ENCODE measurements around the gene PRKCH.

The PRKCH gene

DNA sequence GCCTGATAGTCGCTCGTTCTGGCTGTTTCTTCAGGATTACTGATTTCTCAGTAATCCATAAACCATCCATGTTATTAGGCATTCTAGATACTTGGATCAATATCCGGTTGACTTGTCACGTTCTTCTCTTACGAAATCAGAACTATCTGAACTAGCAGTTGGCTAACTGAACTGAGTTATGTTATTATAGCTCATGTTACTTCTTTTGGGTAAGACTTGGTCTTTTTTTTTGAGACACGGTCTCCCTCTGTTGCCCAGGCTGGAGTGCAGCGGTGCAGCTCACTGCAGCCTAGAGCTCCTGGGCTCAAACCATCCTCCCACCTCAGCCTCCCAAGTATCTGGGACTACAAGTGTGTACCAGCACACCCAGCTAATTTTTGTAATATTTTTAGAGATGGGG is 178.6 kb downstream of the PRKCH start:
- no peak for DNase-seq

DNA sequence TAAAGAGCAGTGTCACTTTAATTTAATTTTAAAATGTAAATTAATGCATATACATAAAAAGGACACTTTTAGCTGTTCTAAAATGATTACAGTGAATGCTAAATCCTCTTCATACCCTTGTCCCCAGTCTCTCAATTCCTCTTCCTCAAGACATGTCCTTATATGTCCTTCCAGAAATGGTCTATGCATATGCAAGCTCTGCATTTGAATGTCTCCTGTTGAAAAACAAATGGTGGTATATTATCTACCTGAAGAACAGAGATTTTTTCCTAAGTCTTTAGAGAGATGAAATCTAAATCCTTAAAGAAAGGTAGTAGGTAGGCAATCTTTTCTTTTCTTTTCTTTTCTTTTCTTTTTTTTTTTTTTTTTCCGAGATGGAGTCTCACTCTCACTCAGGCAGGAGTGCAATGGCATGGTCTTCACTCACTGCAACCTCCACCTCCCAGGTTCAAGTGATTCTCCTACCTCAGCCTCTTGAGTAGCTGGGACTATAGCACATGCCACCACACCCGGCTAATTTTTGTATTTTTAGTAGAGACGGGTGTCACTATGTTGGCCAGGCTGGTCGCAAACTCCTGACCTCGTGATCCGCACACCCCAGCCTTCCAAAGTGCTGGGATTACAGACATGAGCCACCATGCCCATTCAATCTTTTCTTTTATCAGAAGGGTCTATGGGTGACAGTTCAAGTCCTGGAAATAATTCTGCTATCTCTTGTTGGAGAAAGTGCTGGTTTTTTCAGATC is 180.5 kb downstream of the PRKCH start:
- DNase-seq = no peak

DNA sequence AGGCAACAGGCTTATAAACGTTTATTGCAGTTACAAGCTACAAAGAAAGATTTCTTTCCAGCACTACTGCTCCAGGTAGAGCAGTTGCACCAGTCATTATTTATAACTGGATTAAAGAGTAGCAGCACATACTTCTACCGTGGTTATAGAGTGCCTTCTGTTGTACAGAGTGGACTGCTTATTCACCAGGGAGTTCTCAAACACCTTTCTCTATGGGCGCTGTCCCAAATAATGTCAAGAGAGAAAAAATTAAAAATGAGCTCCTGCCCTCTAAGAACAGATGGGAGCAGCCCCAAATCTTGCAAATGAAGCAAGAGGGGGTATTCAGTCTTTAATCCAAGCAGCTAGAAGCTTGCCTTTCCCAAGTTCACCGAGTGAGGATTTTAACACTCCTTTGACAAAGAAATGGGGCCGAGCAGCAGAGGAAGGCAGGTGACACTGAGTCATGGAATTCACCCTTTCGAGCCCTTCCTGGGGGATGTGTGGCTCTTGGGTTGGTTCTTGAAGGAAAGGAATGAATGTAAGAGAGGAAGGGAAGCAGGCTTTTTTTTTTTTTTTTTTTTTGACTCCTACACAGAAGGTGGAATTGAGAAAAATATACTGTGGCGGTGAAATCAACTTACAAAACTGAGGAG is 181.2 kb downstream of the PRKCH start:
- DNase-seq = no peak

DNA sequence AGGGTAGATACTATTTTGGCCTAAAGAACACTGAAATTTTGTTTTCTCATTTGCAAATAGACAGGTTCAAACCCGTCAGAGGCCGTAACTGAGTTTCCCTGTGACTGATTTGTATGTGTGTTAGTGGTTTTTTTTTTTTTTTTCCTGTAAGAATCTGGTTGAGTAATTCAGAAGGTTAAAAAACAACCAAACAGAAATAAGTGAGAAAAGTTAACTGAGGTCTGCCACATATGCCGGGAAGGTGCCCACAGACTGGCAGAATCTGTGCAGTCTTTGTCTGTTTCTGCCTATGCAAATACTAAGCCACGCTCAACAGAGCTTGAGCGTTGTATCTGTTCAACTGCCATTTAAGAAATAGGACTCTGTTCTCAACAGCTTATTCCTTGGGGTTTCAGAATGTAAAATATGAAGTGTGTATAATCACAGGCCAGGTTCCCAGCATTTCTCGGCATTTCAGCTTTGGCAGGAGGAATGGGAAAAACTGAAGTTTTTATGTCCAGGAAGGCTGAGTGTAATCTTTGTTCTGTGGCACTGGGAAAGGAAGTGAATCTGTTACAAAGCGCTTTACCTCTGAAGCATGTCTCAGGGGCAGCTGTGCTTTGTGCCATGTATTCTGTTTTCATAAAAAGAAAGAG is 181.9 kb downstream of the PRKCH start:
- DNase-seq = no peak

DNA sequence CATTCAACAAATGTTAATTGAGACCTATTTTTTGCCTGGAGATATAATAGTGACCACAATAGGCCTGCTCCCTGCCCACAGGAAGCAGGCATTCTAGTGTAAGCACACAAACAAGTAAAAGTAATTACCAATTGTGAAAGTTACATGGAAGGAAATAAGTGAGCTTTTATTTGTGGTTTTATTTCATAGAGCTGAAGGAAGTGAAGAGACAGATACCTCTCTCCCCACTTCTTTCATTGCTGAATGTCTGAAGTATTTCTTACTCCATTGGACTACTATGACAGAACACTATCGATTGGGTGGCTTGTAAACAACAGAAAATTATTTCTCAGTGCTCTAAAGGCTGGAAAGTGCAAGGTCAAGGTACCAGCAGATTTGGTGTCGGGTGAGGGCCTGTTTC is 183.5 kb downstream of the PRKCH start:
- no peak for DNase-seq

DNA sequence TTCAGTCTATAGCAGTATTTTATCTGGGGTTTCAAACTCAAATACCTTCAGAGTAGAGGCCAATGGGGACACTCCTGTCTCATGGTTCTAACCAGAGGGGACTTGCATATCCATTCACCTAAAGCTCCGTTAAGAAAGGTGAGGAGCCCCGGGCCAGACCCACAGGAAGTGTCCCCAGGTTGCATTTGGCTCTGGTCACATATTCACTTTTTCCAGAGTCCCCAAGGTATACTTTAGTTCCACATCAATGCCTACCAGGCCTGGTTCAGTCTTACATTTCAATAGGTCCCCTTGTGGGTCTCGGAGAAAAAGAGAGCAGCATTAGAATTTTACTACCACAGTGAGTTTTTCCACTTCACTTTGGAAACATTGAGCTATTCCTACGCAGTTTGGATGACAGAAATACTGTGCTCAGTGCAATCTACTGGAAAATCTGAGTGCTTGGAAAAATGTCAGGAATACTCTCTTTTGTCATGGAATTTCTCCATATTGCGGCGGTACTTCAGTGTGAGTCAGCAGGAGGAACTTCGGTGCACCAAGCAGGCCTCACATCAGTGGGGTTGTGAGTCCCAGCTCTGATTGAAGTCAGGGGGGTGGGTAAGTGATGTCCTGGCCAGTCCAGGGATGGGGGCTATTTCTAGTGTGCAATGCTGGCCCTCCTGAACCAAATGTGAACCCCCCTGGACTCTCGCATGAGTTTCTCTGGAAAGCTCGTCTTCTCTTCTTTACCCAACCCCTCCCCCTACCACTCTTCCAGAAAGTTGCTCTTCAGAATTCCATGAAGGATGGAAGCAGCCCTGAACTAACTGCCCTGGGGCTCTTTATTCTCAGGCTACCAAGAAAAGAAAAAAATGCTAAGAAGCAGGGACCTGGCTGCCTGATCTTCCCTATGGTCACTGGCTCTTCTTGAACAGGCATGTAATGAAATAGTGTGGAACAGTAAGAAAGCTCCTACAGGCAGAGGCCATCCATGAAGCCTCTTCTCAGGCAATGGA is 184.7 kb downstream of the PRKCH start:
- no peak for DNase-seq

DNA sequence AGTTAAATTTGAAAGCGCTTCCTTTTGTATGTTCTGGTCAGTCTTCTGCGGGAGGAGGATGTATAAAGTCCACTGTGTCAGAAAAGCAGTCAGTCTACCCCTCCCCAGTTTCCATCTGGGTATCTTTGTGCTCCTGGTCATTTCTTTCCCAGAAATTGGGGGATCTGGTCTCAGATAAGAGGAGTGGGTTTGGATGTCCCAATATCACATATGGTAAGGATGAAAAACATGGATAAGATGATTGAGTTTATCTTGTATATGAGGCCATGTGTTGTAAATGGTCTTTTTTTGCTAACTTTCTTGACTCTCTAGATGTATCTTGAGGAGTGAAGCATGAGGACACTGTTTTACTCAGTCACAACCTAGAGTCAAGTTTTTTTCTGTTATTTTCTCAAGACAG is 187.1 kb downstream of the PRKCH start:
- DNase-seq = no peak

DNA sequence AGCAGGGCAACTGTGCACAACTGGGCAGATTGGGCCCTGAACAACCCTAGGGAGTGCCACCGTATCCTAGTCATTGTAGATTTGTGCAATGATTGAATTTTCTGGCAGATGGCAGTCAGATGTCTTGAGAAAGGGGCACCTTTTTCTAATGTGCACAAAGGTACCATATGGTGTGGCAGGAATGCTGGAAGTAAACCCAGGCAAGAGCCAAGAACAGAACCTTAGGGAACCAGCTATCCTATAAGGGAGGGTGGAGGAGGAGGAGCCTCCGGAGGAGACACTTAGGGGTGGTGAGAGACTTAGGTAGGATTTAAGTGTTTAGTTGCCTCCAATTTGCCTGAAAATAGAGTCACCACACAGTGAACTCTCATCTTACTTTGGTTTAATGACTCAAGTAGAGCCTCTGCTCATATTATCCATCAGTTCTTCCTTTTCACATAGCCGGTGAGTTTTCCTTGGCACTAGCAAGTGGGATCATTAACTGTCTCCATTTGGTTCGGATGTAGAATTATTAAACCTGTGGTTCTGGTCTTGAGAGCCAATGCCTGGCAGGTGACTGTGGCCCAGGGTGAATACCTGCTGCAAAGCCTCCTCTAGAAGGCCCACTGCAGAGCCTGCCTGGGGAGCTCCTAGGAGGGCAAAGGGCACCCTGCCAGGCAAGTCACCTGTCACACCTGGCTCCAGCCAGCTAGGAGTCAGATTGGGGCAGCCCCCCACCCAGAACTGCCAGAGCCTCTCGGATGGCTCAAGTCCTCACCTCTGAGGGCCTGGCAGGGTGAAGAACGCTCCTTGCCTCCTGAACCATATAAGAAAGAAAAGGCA is 189.6 kb downstream of the PRKCH start:
- no peak for DNase-seq

DNA sequence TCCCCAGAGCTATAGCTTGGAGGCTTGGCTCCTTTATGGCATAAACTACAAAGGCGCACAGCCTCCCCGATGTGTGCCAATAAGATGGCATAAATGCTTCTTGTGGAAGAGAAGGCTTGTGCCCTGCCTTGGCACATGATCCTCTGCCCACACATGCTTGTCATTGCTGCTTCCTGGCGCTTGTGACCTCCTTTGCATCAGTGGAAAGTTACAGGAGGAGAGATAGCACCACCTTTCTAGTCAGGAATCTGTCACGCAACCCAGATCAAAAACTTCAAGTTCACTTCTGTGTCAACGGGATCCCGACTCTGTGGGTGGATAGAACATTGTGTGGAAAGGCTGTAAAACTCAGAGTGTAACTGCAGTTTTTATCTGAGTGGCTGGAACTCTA is 190.2 kb downstream of the PRKCH start:
- DNase-seq = no peak

DNA sequence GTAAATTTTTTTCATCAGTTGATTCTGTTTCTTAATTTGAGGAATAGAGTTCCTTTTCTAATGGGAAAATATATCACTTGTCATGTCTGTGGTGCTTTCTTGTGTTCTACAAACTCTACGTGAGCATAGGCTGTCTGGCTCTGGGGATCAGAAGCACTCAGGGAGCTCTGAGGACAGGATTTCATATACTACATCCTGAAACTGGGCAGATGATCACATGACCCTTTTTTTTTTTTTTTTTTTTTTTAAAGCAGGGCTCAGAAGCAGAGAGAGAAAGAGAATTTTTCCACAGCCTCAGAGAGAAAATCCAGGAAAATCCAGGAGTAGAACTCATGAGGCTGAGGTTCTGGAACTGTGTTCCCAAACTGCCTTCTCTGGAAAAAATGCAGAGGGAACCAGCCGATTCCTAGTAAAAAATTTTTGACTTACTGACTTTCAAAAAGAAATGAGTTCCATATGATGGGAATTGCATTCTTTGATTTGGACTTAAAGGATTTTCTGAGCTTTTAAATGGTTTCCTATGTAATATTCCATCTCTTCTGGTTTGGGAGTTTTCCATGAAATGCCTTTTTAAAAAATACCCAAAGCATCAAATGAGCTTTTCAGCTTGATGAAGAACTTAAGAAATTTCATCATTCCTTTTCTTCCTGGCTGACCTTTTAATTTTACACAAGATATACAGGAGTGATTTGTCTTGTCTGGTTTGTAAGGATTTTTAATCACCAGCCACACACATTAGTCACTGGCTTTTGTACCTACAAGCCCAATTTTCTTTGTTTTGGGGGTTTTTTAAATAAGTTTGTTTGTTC is 190.9 kb downstream of the PRKCH start:
- no peak for DNase-seq

DNA sequence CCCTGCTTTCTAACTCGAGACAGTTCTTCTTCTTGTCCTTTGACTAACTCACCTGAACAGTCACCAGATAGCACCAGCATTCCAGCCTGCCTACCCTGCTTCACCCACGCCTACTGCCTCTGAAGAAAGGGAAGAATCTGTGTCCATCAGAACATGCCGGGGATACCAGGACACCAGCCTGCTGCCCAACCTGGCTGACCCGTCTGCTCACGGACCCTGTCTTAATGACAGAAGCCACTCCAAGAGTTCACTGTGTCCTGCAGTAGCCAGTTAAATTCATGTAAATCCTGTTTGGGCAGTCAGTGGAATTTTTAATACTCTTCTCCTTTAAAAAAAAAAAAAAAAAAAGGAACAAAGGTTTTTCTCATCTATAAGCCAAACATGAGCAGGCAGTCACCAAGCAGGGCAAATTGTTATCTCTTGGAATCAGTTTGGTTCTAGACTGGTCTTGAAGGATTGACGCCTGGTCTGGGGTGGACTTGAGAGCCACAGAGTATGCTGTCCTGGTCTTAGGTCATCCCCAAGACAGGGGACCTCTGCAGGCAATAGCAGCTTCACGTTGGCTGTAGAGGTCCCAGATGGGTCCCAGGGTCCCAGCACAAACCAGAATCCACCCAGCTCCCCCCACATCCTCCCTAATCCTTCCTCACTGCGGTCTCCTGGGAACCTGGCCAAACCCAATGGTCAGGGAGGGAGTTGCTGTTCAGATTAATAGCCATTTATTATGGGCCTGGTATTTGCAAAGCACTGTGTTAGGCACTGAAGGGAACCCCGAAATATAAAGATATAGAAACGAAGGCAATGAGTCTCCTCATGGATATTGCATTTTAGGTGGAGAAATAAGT is 192.8 kb downstream of the PRKCH start:
- no peak for DNase-seq

DNA sequence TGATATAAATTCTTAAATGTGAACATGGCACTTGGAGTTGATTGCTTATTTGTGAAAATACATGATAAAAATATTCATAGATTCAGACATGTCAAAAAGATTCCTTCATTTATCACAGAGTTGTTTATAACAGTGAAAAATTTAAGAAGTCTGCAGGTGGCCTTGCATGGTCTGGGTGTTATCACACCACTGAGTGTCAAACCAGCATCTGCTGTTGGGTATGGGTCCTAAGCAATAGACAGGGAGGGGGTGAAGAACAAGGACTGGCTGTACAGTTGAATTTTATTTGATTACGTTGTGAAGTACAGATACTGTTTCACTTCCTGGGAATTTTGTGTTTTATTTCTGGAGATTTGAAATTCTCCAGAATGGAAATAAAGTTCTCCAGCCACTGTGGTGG is 193.5 kb downstream of the PRKCH start:
- DNase-seq = no peak

DNA sequence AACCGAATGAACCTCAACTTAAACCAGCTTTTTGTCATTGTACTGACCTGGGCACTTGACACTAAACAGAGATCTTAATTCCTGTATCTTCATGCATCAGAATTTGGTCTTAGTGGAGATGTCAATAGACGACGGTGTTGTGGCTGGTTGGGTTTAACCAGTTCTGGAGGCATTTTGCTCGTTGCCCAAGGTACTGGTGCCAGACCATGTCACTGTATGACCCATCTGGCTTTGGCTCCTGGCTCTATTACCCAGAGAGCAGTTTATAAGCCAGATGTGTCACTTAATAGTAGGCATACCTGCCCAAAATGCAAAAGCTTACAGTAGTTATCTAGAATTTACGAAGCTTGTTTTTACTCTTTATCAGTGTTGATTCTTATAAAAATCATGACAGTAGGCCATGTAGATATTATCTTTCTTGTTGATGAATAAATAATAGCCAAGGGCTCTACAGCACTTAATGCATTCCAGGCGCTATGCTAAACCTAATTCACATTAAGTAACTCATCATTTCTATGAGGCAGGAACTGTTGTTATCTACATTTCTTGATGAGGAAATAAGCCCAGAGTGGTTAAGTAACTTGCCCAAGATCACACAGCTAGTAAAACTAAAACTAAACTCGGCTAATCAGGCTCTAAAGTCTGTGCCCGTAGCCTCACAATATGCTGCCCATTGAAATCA is 194.2 kb downstream of the PRKCH start:
- DNase-seq = no peak

DNA sequence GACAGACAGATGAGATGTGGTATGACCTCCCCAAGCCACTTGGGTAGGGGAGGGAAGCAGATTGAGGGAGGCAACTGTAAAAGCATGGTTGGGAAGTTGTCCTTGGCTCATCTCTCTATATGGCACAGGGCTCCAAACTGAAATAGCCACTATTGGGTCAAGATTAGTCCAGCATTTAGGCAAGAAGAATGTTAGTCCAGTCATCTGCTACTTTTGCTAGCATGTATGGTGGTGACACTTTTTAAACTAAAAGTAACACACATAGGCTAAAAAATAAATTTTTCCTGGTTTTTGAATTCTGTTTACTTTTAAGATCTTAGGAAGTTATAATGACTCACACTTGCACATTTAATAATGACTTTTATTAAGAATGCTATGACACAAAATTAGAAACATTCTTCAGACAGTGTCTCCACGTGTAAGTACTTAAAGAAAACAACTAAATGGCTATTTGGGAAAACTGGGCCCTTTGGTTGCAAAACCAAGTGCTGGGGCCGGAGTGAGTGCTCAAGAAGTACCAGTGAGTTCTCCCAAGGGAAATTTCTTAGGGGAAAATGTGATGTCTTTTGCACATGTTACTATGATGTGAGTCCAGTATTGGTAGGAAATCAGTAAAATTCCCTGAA is 194.9 kb downstream of the PRKCH start:
- no peak for DNase-seq

DNA sequence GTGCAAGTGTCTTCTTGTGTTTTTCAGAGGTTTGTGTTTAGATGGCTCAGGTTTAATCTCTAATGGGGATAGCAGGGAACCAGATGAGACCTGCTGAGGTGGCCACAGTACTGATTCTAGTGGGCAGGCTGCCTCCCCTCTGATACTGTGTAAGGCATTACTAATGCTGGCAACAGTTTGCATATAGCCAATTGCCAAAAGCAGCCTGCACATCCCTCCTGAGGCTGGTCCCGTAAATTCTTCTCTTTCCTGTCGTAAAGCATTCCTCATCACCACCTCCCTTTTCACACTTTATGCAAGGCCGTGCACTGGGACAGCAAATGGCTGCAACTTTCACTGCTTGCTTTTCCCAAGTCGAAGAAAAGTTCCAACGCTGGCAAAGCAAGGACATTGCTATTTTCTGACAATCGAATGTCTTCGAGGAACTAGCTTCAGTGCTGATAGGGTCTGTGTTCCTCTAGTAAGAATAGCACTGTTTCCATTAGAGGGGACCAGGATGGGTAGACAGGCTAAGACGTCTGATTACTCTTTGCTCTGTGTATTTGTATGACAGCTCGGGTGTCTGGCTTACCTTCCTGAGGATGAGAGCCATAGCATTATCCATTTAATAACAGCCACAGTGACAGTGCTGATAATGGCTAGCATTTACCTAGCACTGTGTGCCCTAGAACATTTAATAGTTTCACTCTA is 195.7 kb downstream of the PRKCH start:
- no peak for DNase-seq

DNA sequence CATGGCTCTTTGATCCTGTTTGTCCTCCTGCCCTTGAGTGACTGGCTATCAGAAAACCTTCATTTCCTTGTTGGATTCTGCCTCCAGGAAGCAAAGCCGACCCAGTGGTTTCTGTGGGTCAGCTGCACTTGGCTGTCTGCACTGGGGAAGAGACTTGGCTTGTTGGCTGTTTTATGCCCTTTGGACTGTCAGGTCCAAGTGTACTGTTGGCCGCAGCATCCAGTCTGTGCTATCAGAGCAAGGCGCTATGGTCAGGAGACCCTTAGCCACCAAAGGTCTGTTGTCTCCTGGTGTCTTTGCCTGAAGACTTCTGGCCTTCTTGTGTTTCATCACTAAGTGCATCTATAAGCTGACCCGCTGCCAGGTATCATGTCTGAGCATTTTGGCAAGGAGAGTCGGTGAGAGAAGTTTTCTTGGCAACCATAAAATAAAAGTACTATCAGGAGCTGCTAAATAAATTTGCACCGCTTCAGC is 196.6 kb downstream of the PRKCH start:
- DNase-seq = no peak

DNA sequence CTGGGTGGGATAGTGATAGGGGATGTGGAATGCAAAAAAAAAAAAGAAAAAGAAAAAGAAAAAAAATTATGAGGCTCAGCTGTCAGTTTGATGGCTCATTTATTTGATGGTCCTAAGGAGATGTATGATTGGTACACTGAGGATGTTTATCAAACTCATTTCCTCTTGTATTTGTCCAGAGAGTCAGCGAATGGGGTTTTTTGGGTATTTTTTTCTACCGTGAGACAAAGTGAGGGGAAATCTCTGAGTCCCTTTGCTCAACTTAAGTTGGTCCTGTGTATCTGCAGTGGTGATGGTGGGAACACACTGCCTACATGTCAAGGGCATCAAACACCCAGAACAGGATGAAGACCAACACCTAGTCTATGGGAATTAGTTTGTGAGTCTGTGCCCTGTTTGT is 197.0 kb downstream of the PRKCH start:
- no peak for DNase-seq

DNA sequence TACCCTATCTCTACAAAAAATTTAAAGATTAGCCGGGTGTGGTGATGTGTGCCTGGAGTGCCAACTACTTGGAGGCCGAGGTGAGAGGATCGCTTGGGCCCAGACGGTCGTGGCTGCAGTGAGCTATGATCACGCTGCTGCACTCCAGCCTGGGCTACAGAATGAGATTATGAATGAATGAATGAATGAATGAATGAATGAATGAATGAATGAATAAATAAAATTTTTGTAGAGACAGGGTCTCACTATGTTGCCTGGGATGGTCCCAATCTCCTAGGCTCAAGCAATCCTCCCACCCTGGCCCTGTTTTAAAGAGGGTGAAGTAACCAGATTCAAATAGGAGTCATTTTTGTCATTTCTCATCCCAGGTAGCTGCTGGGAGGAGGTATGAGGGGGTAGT is 197.7 kb downstream of the PRKCH start:
- DNase-seq = no peak

DNA sequence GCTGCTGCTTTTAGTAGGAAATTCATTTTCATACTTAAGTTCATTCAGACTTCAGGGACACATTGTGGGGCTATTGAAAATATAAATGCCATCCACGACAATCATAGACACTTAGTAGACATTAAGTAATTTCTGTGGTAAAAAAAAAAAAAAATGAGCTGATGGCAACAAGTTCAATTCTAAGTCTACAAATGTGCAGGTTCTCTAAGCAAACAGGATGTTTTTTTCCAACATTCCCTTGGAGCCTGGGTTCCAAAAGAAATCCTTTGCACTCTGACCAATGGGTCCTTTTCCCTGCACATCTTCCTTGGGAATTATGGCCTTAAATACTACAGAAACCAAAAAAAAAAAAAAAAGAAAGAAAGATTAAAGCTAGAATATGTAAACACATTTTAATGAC is 198.4 kb downstream of the PRKCH start:
- no peak for DNase-seq

Measured in NCI-H2171 (cell line).